ENCODE data around the gene TMEM14B.

DNA sequence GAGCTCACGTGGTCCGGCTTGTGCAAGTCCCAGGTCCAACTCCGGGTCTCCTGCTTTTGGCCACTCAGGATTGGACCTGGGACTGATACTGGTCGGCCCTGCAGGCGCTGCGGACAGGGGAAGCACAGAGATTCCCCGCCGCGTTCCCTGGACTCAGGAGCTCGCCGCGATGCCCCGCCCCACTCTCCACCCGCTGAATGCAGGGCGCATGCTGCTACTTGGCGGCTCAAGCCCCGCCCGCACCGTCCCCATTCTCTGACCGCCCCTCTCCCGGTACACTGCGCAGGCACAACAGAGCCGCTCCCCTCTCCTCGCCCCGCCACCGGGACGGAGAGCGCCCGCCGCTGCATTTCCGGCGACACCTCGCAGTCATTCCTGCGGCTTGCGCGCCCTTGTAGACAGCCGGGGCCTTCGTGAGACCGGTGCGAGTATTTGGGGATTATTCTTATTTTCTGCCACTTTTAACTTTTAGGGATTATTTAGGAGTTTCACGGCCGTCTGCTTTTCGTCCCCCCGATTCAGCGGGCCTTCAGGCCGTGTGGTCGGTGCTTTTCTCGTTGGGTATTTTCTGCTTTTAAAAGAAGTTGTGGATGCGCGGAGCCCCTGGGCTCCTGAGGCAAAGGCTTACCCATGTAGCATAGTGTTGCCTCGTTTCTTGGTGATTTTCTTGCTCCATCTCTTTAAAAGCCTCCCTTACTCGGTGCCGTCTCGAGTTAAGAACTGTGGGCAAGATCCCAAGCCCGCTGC is 24.6 kb upstream of the TMEM14B start, which contains the start of gene TMEM14C:
- TF ChIP-seq, protein P1, sequence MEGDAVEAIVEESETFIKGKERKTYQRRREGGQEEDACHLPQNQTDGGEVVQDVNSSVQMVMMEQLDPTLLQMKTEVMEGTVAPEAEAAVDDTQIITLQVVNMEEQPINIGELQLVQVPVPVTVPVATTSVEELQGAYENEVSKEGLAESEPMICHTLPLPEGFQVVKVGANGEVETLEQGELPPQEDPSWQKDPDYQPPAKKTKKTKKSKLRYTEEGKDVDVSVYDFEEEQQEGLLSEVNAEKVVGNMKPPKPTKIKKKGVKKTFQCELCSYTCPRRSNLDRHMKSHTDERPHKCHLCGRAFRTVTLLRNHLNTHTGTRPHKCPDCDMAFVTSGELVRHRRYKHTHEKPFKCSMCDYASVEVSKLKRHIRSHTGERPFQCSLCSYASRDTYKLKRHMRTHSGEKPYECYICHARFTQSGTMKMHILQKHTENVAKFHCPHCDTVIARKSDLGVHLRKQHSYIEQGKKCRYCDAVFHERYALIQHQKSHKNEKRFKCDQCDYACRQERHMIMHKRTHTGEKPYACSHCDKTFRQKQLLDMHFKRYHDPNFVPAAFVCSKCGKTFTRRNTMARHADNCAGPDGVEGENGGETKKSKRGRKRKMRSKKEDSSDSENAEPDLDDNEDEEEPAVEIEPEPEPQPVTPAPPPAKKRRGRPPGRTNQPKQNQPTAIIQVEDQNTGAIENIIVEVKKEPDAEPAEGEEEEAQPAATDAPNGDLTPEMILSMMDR (IDR thresholded peaks at IDR 0.05) = no peak
- TF ChIP-seq CREB1 (CRISPR knock-in tag; IDR thresholded peaks at IDR 0.05) (0 out of 2 replicates have a peak, but pooled peaks have one; percentile 69), NR3C1 (CRISPR knock-in tag; conservative IDR thresholded peaks at IDR 0.05; ENCODE audit: low read depth) (no peak), JUN (CRISPR knock-in tag; IDR thresholded peaks at IDR 0.05) (no peak)
